Keratinocyte (primary cell): ENCODE results near the gene MRTFB.

Experiments
- EZH2 ChIP-seq: IDR thresholded peaks from one replicate; pipeline ENCODE4 v1.6.1; 2012; ENCODE audit warnings: inconsistent platforms, mild to moderate bottlenecking, low read length, moderate library complexity
- TF ChIP-seq, protein P1 (sequence below), 3 experiments: IDR thresholded peaks in 1 of 3; conservative IDR thresholded peaks in 1 of 3; optimal IDR thresholded peaks in 1 of 3; 2 replicates in 2 of 3; 3 replicates in 1 of 3; pipeline versions ENCODE3 to v1.5.1; 2011; ENCODE audit warnings: low read length in 3 of 3, mild to moderate bottlenecking in 3 of 3, moderate library complexity in 2 of 3, control low read depth in 1 of 3, inconsistent platforms in 1 of 3; ENCODE audit not compliant: insufficient read depth in 2 of 3; ENCODE audit errors: extremely low read depth in 1 of 3

DNA sequence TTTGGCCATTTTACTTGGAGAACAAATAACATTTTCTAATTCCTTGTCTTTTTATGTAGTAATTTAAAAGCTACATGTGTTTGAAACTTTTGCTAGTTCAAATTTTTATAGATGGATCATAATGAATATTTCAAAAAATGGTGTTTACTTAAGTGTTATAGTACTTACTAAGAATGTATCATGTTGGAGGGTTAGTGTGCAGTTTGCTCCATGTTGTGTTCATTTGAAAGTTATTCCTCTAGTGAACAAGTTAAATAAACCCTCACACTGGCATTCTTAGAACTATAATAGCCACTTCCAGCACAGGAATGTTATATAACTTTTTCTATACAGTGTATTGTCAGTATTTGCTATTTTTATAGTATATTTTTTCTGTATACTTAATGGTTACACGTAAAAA is 62.8 kb downstream of the MRTFB start:
- TF ChIP-seq, protein P1, sequence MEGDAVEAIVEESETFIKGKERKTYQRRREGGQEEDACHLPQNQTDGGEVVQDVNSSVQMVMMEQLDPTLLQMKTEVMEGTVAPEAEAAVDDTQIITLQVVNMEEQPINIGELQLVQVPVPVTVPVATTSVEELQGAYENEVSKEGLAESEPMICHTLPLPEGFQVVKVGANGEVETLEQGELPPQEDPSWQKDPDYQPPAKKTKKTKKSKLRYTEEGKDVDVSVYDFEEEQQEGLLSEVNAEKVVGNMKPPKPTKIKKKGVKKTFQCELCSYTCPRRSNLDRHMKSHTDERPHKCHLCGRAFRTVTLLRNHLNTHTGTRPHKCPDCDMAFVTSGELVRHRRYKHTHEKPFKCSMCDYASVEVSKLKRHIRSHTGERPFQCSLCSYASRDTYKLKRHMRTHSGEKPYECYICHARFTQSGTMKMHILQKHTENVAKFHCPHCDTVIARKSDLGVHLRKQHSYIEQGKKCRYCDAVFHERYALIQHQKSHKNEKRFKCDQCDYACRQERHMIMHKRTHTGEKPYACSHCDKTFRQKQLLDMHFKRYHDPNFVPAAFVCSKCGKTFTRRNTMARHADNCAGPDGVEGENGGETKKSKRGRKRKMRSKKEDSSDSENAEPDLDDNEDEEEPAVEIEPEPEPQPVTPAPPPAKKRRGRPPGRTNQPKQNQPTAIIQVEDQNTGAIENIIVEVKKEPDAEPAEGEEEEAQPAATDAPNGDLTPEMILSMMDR (optimal IDR thresholded peaks at IDR 0.05 in 1 of 3, IDR thresholded peaks at IDR 0.05 in 1 of 3, conservative IDR thresholded peaks at IDR 0.05 in 1 of 3; ENCODE audit: extremely low read depth in 1 of 3, insufficient read depth in 2 of 3, low read length in 3 of 3), result no peak
- TF ChIP-seq EZH2, result no peak
